Neutrophil (primary cell): ENCODE measurements around the gene TDP1.

Experiments
- H3K27ac ChIP-seq: fragments of 200-600 bp; sonication (generic); 2 replicates; pipeline ENCODE4 v1.5.1; 2016; ENCODE audit warnings: mild to moderate bottlenecking, moderate library complexity
- H3K27me3 ChIP-seq: fragments of 200-600 bp; sonication (generic); 2 replicates; pipeline ENCODE4 v1.6.0; 2016; ENCODE audit warnings: mild to moderate bottlenecking
- H3K36me3 ChIP-seq: fragments of 200-600 bp; sonication (generic); 2 replicates; pipeline ENCODE4 v1.5.1; 2017
- H3K4me1 ChIP-seq, 2 experiments: fragments of 200-600 bp in 1 of 2; sonication (generic) in 1 of 2; 1 replicate in 1 of 2; 2 replicates in 1 of 2; pipeline versions ENCODE4 v1.5.1 to v1.6.1; 2013 to 2016; ENCODE audit warnings: low read depth in 1 of 2, low read length in 1 of 2, mild to moderate bottlenecking in 1 of 2, moderate library complexity in 1 of 2; ENCODE audit not compliant: control insufficient read depth in 1 of 2, insufficient read depth in 1 of 2
- H3K4me3 ChIP-seq, 2 experiments: fragments of 200-600 bp in 1 of 2; sonication (generic) in 1 of 2; 1 replicate in 1 of 2; 2 replicates in 1 of 2; pipeline ENCODE4 v1.5.1; 2013 to 2016; ENCODE audit warnings: low read depth in 1 of 2, low read length in 1 of 2, mild to moderate bottlenecking in 1 of 2, moderate library complexity in 1 of 2
- H3K9me3 ChIP-seq: fragments of 200-600 bp; sonication (generic); 2 replicates; pipeline ENCODE4 v1.5.1; 2016
- TF ChIP-seq, protein P1 (sequence below): fragments of 200-600 bp; sonication (generic); IDR thresholded peaks from 2 replicates; pipeline ENCODE4 v1.5.1; 2016; ENCODE audit warnings: antibody characterized with exemption

Gene TDP1

DNA sequence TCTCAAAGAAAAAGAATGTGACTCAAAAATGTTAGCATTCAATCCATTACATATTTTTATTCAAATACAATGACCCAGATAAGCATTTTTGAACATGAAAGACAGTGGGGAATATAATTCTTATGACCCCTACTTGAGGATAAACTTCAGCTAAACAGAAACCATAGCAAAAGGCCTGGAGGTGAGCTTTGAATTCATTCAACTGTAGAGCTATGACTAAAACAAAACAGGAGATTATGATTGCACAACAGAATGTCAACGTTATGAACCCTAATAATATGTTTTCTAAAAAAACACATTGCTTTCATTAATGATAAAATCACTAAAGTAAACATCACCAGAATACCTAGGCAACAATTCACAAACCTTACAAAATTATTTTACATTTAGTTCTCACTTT lies 29.0 kb upstream of the TDP1 start:
- no peaks in the 10 kb centered on the region for H3K27me3 ChIP-seq
- H3K27ac ChIP-seq, result no peak overlapping the region
- peaks cover 14% of the 10 kb centered on the region for H3K36me3 ChIP-seq
- no peaks in the 10 kb centered on the region for H3K4me1 ChIP-seq
- H3K9me3 ChIP-seq, result no peaks in the 10 kb centered on the region
- TF ChIP-seq, protein P1, sequence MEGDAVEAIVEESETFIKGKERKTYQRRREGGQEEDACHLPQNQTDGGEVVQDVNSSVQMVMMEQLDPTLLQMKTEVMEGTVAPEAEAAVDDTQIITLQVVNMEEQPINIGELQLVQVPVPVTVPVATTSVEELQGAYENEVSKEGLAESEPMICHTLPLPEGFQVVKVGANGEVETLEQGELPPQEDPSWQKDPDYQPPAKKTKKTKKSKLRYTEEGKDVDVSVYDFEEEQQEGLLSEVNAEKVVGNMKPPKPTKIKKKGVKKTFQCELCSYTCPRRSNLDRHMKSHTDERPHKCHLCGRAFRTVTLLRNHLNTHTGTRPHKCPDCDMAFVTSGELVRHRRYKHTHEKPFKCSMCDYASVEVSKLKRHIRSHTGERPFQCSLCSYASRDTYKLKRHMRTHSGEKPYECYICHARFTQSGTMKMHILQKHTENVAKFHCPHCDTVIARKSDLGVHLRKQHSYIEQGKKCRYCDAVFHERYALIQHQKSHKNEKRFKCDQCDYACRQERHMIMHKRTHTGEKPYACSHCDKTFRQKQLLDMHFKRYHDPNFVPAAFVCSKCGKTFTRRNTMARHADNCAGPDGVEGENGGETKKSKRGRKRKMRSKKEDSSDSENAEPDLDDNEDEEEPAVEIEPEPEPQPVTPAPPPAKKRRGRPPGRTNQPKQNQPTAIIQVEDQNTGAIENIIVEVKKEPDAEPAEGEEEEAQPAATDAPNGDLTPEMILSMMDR, result no peak
- no peak overlapping the region for H3K4me3 ChIP-seq

DNA sequence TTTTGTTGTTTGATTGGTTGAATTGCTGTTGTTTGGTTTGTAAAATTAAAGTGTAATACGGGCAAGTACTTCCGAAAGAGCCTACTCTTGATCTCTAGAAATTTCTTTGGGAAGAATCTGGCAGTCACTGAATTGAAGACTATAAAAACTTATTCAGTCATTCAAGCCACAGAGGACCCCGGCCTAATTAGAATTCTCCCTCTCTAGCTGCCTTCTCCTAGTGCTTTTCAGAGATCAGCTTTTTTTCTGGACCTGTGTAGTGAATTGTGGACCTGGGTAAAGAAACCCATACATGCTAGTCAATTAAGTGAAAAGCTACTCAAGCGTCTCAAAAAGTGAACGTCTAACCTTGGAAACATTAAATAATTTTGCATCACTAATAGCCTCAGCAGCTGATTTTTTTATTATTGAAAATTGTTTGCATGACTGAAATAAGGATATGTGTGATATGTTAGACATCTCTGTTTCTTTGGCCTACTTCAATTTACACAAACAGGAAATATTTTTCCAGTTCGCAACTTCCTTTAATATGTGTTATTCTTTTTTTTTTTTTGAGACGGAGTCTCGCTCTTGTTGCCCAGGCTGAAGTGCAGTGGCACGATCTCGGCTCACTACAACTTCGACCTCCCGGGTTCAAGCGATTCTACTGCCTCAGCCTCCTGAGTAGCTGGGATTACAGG lies 28.4 kb upstream of the TDP1 start:
- TF ChIP-seq, protein P1, result no peak
- Histone ChIP-seq H3K27ac (no peak overlapping the region), H3K9me3 (no peaks in the 10 kb centered on the region), H3K4me3 (no peak overlapping the region), H3K36me3 (peaks cover 19% of the 10 kb centered on the region), H3K4me1 (no peaks in the 10 kb centered on the region), H3K27me3 (no peaks in the 10 kb centered on the region)

DNA sequence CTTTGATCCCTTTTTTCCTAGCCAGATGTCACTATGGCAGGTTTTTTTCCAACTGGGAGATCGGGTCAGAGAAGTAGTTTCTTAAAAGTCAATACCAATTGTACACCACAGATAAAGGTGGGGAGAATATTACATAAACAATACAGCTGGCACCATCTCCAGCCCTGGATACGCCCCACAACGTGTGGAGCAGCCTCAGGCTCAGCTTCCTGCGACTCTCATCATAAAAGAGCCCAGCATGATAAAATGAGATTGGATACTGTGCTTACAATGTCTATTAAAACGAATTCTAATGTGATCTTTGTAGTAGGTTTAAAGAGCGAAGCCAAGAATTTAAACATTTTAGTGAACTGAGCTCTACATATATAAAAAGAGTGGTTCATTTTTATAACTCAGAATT lies 22.7 kb upstream of the TDP1 start:
- no peaks in the 10 kb centered on the region for H3K4me1 ChIP-seq
- no peaks in the 10 kb centered on the region for H3K9me3 ChIP-seq
- H3K36me3 ChIP-seq, result peaks cover 19% of the 10 kb centered on the region
- H3K4me3 ChIP-seq, result no peak overlapping the region
- no peak overlapping the region for H3K27ac ChIP-seq
- no peaks in the 10 kb centered on the region for H3K27me3 ChIP-seq
- TF ChIP-seq, protein P1, result no peak

DNA sequence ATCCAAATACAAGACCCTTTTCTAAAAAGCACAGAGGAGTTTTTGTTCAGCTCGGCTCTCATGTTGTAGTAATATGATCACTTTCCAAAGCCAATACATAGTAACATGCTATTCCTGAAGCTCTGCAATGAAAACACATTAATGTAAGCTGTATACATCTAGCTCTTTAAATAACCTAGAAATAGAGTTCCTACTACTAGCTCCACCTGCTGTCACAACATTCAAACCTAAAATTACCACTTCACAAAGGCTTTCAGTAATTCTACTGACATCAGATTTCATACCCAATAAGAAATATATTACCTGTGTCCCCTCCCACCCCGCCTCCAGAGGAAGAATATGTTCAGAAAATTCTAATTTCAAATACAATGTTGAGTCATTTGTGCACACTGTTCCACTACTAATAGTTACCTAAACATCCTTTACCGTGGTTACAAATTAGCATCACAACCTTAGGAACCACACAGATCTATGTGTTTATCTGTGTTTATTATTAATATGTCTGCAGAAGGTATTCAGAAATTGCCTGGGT lies 19.0 kb upstream of the TDP1 start:
- no peak overlapping the region for H3K27ac ChIP-seq
- TF ChIP-seq, protein P1, result no peak
- peaks cover 4% of the 10 kb centered on the region for H3K36me3 ChIP-seq
- H3K4me1 ChIP-seq, result no peaks in the 10 kb centered on the region
- H3K27me3 ChIP-seq, result no peaks in the 10 kb centered on the region
- H3K9me3 ChIP-seq, result no peaks in the 10 kb centered on the region
- H3K4me3 ChIP-seq, result no peak overlapping the region

DNA sequence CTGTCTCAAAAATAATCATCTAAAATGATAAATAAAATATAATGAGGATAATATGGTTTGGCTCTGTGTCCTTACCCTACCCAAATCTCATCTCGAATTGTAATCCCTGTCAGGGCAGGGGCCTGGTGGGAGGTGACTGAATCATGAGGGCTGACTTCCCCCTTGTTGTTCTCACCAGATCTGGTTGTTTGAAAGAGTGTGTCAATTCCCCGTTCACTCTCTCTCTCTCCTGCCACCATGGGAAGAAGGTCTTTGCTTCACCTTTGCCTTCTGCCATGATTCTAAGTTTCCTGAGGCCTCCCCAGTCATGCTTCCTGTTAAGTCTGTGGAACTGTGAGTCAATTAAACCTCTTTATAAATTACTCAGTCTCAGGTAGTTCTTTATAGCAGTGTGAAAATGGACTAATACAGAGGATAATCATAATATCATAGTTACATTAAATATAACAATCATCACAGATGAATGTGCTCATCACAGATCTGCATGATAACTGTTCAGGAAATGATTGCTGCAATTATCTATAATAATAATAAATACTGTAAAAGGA lies 13.8 kb upstream of the TDP1 start:
- Histone ChIP-seq H3K27ac (no peak overlapping the region), H3K9me3 (no peaks in the 10 kb centered on the region), H3K36me3 (no peaks in the 10 kb centered on the region), H3K27me3 (no peaks in the 10 kb centered on the region), H3K4me1 (no peaks in the 10 kb centered on the region), H3K4me3 (no peak overlapping the region)
- TF ChIP-seq, protein P1, result no peak
